Astrocyte (in vitro differentiated cells and primary cell): ENCODE results near the gene SLC25A2.
"Not testable (repeated sequence)": the region's sequence is repeated elsewhere in the genome, so short reads cannot be mapped to it uniquely, and the experiment has no call there.

ENCODE experiments used
- EZH2 ChIP-seq: IDR thresholded peaks from 2 replicates; pipeline ENCODE4 v1.6.1; 2012; ENCODE audit warnings: mild to moderate bottlenecking, low read length, inconsistent platforms; ENCODE audit not compliant: insufficient read depth
- TF ChIP-seq, protein P1 (sequence below): IDR thresholded peaks from 2 replicates; pipeline ENCODE4 v1.5.1; 2011; ENCODE audit warnings: low read depth, mild to moderate bottlenecking, inconsistent platforms, low read length, moderate library complexity; ENCODE audit not compliant: insufficient read depth

GRCh38 chr5:141332571-141332970, 28.7 kb upstream of the SLC25A2 start:
- TF ChIP-seq, protein P1, sequence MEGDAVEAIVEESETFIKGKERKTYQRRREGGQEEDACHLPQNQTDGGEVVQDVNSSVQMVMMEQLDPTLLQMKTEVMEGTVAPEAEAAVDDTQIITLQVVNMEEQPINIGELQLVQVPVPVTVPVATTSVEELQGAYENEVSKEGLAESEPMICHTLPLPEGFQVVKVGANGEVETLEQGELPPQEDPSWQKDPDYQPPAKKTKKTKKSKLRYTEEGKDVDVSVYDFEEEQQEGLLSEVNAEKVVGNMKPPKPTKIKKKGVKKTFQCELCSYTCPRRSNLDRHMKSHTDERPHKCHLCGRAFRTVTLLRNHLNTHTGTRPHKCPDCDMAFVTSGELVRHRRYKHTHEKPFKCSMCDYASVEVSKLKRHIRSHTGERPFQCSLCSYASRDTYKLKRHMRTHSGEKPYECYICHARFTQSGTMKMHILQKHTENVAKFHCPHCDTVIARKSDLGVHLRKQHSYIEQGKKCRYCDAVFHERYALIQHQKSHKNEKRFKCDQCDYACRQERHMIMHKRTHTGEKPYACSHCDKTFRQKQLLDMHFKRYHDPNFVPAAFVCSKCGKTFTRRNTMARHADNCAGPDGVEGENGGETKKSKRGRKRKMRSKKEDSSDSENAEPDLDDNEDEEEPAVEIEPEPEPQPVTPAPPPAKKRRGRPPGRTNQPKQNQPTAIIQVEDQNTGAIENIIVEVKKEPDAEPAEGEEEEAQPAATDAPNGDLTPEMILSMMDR: not testable (repeated sequence)
- TF ChIP-seq EZH2: not testable (repeated sequence)
